ENCODE results near the gene GCGR. TPM values are rescaled to one million over a fixed set of nuclear protein-coding genes. Genes with fewer than 3 reads are reported as not detected.

GCGR gene
- total RNA-seq, 4 donors from 2014 or later, result 0.38 TPM; not detected in 3

- no peak for TF ChIP-seq CTCF (IDR thresholded peaks at IDR 0.05; ENCODE audit: low read depth)
Observed at GRCh38 chr17:81802856-81803643, 900 bp upstream of the GCGR start.

- no peak for TF ChIP-seq CTCF (IDR thresholded peaks at IDR 0.05; ENCODE audit: low read depth)
Observed at GRCh38 chr17:81804559-81805399, 829 bp downstream of the GCGR start.

GRCh38 chr17:81805707-81806460 is 1.9 kb downstream of the GCGR start:
- no peak for TF ChIP-seq CTCF (IDR thresholded peaks at IDR 0.05; ENCODE audit: low read depth)

- TF ChIP-seq CTCF (IDR thresholded peaks at IDR 0.05; ENCODE audit: low read depth), result no peak
Observed at GRCh38 chr17:81806461-81807209, 2.7 kb downstream of the GCGR start.

- no peak for TF ChIP-seq CTCF (IDR thresholded peaks at IDR 0.05; ENCODE audit: low read depth)
Observed at GRCh38 chr17:81807210-81807719, 3.3 kb downstream of the GCGR start.

- TF ChIP-seq CTCF (IDR thresholded peaks at IDR 0.05; ENCODE audit: low read depth), result no peak
Observed at GRCh38 chr17:81807839-81808238, 3.9 kb downstream of the GCGR start.
